Panc1 (cell line): Measurements from ENCODE around the gene BICRAL. TPM values are rescaled to one million over a fixed set of nuclear protein-coding genes. Genes with fewer than 3 reads are reported as not detected.

Experiments
- ATAC-seq: fragments of 200-7000 bp; cut with Tn5 transposase; 2 replicates; pipeline ENCODE4 v1.9.1; 2020; ENCODE audit warnings: mild to moderate bottlenecking, moderate library complexity
- BruUV-seq: library from RNA; stranded (reverse); fragments of 400-500 nt; replicated peaks from 2 replicates; lab custom pipeline; 2021; lab: Mats Ljungman, UMichigan
- CTCF ChIA-PET: fragments of 300-600 bp; sonication (Branson Sonifier 250); formaldehyde crosslinking; loops from one replicate; lab custom pipeline; 2022; ENCODE audit warnings: antibody characterized with exemption; lab: Charles Lee
- POLR2A ChIA-PET: fragments of 300-600 bp; sonication (Branson Sonifier 250); formaldehyde crosslinking; loops from one replicate; lab custom pipeline; 2022; ENCODE audit warnings: antibody characterized with exemption; lab: Charles Lee
- DNase-seq: peaks from one replicate; pipeline ENCODE4 v3.0.0-alpha.2; 2010; ENCODE audit warnings: low read depth, low spot score
- H3K27ac ChIP-seq: 2 replicates; pipeline ENCODE4 v1.5.1; 2011; ENCODE audit warnings: mild to moderate bottlenecking, low read length, inconsistent platforms
- H3K27me3 ChIP-seq: fragments of 200-500 bp; sonication (Bioruptor generic); 2 replicates; pipeline ENCODE4 v1.6.0; 2014; ENCODE audit warnings: low read length, inconsistent platforms; ENCODE audit not compliant: control insufficient read depth, insufficient read depth
- H3K36me3 ChIP-seq: fragments of 200-500 bp; sonication (Bioruptor generic); 2 replicates; pipeline ENCODE4 v1.5.1; 2014; ENCODE audit warnings: inconsistent platforms, mild to moderate bottlenecking, low read length, moderate library complexity; ENCODE audit not compliant: control insufficient read depth, insufficient read depth
- H3K4me1 ChIP-seq: 2 replicates; pipeline ENCODE4 v1.5.1; 2011; ENCODE audit warnings: inconsistent platforms, mild to moderate bottlenecking, low read length, moderate library complexity; ENCODE audit not compliant: control insufficient read depth, insufficient read depth
- H3K4me3 ChIP-seq, 2 experiments: 2 replicates each; pipeline ENCODE4 v1.5.1; 2011 to 2012; ENCODE audit warnings: low read depth in 2 of 2, low read length in 2 of 2, mild to moderate bottlenecking in 2 of 2, inconsistent platforms in 1 of 2, moderate library complexity in 1 of 2
- H3K9me3 ChIP-seq: fragments of 200-500 bp; sonication (Bioruptor generic); 2 replicates; pipeline ENCODE4 v1.5.1; 2014; ENCODE audit warnings: low read depth, mild to moderate bottlenecking, inconsistent platforms, low read length, moderate library complexity; ENCODE audit not compliant: control insufficient read depth, insufficient read depth
- POLR2AphosphoS5 ChIP-seq: IDR thresholded peaks from 2 replicates; pipeline ENCODE4 v1.6.1; 2012; ENCODE audit warnings: mild to moderate bottlenecking, low read depth, low read length, moderate library complexity
- SIN3A ChIP-seq: IDR thresholded peaks from 2 replicates; pipeline ENCODE4 v1.6.1; 2012; ENCODE audit warnings: low read depth, mild to moderate bottlenecking, low read length, moderate library complexity, borderline replicate concordance; ENCODE audit not compliant: insufficient read depth
- TCF7L2 ChIP-seq: IDR thresholded peaks from 2 replicates; pipeline ENCODE4 v1.6.1; 2011; ENCODE audit warnings: mild to moderate bottlenecking, low read depth, low read length, inconsistent platforms
- in situ Hi-C: cut with HindIII; loops from 2 replicates; pipeline ENCODE4 v1.10.0; 2016; ENCODE audit warnings: low sequenced_read_pairs, low pct_unique_long_range_greater_than_20kb
- intact Hi-C: fragments of 100-400 bp; cut with micrococcal nuclease; formaldehyde crosslinking; loops from one replicate; pipeline ENCODE4 v1.10.0; 2022; ENCODE audit not compliant: unreplicated experiment
- total RNA-seq: library from RNA; stranded (reverse); gene quantifications from one replicate; pipeline ENCODE4 v1.2.1, GENCODE V29; 2021; ENCODE audit not compliant: unreplicated experiment
- TF ChIP-seq, protein P1 (sequence below), 2 experiments: IDR thresholded peaks; 2 replicates each; pipeline ENCODE4 v1.6.1; 2011 to 2012; ENCODE audit warnings: low read depth in 2 of 2, control low read depth in 1 of 2, low read length in 1 of 2, mild to moderate bottlenecking in 1 of 2, moderate library complexity in 1 of 2; ENCODE audit not compliant: insufficient read depth in 1 of 2
- TF ChIP-seq, protein P2 (sequence below): fragments of 450-650 bp; IDR thresholded peaks from 2 replicates; pipeline ENCODE4 v1.5.1; 2017; ENCODE audit warnings: mild to moderate bottlenecking

The BICRAL gene
- total RNA-seq, 1 experiment from 2014 or later: 12.9 TPM

GRCh38 chr6:42821341-42821668 lies 39.5 kb downstream of the BICRAL start:
- H3K27me3 ChIP-seq: no peaks in the 10 kb centered on the region
- ATAC-seq (no peak), DNase-seq (no peak)
- ChIA-PET CTCF (no interaction called here), POLR2A (no interaction called here)
- H3K9me3 ChIP-seq: no peaks in the 10 kb centered on the region
- in situ Hi-C loops (no loop called here), intact Hi-C loops (no loop called here)
- no peak overlapping the region for H3K27ac ChIP-seq
- H3K4me3 ChIP-seq: no peak overlapping the region
- BruUV-seq: no TSS peak
- H3K4me1 ChIP-seq: no peaks in the 10 kb centered on the region
- TF ChIP-seq, protein P1, sequence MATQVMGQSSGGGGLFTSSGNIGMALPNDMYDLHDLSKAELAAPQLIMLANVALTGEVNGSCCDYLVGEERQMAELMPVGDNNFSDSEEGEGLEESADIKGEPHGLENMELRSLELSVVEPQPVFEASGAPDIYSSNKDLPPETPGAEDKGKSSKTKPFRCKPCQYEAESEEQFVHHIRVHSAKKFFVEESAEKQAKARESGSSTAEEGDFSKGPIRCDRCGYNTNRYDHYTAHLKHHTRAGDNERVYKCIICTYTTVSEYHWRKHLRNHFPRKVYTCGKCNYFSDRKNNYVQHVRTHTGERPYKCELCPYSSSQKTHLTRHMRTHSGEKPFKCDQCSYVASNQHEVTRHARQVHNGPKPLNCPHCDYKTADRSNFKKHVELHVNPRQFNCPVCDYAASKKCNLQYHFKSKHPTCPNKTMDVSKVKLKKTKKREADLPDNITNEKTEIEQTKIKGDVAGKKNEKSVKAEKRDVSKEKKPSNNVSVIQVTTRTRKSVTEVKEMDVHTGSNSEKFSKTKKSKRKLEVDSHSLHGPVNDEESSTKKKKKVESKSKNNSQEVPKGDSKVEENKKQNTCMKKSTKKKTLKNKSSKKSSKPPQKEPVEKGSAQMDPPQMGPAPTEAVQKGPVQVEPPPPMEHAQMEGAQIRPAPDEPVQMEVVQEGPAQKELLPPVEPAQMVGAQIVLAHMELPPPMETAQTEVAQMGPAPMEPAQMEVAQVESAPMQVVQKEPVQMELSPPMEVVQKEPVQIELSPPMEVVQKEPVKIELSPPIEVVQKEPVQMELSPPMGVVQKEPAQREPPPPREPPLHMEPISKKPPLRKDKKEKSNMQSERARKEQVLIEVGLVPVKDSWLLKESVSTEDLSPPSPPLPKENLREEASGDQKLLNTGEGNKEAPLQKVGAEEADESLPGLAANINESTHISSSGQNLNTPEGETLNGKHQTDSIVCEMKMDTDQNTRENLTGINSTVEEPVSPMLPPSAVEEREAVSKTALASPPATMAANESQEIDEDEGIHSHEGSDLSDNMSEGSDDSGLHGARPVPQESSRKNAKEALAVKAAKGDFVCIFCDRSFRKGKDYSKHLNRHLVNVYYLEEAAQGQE (IDR thresholded peaks at IDR 0.05; ENCODE audit: insufficient read depth in 1 of 2, low read depth in 2 of 2, low read length in 1 of 2): no peak
- TF ChIP-seq, protein P2, sequence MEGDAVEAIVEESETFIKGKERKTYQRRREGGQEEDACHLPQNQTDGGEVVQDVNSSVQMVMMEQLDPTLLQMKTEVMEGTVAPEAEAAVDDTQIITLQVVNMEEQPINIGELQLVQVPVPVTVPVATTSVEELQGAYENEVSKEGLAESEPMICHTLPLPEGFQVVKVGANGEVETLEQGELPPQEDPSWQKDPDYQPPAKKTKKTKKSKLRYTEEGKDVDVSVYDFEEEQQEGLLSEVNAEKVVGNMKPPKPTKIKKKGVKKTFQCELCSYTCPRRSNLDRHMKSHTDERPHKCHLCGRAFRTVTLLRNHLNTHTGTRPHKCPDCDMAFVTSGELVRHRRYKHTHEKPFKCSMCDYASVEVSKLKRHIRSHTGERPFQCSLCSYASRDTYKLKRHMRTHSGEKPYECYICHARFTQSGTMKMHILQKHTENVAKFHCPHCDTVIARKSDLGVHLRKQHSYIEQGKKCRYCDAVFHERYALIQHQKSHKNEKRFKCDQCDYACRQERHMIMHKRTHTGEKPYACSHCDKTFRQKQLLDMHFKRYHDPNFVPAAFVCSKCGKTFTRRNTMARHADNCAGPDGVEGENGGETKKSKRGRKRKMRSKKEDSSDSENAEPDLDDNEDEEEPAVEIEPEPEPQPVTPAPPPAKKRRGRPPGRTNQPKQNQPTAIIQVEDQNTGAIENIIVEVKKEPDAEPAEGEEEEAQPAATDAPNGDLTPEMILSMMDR: no peak
- TF ChIP-seq SIN3A (no peak), POLR2AphosphoS5 (no peak), TCF7L2 (no peak)
- H3K36me3 ChIP-seq: no peaks in the 10 kb centered on the region

DNA sequence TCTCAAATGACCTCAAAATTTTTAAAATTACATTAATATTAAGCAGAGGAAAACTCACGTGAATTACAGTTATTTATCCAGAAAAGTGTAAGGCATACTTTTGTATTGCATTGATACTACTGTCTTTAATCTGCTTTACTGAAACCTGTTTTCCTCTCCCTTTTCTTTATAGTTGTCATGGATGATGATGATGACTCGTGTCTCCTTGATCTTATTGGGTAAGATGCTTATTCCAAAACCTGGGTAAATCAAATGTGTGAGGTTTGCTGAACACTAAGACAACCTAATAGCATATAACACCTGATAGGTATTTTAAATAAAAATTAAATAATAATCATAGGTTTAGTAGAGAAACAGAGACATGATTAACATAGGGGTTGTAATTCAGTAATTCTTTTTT lies 40.0 kb downstream of the BICRAL start:
- H3K36me3 ChIP-seq: no peaks in the 10 kb centered on the region
- intact Hi-C loops: no loop called here
- no peak for DNase-seq
- BruUV-seq: no TSS peak
- ChIA-PET POLR2A (no interaction called here), CTCF (no interaction called here)
- ATAC-seq: no peak
- in situ Hi-C loops: no loop called here
- no peak overlapping the region for H3K4me3 ChIP-seq
- no peaks in the 10 kb centered on the region for H3K4me1 ChIP-seq
- no peaks in the 10 kb centered on the region for H3K27me3 ChIP-seq
- no peaks in the 10 kb centered on the region for H3K9me3 ChIP-seq
- TF ChIP-seq POLR2AphosphoS5 (no peak), SIN3A (no peak), TCF7L2 (no peak)
- TF ChIP-seq, protein P2: no peak
- TF ChIP-seq, protein P1 (IDR thresholded peaks at IDR 0.05; ENCODE audit: insufficient read depth in 1 of 2, low read depth in 2 of 2, low read length in 1 of 2): no peak
- no peak overlapping the region for H3K27ac ChIP-seq
